ENCODE measurements around the gene SMG1. TPM values are rescaled to one million over a fixed set of nuclear protein-coding genes. Genes with fewer than 3 reads are reported as not detected.
A peak's percentile ranks its signal among the peaks of the same experiment; 100 is the strongest.

SMG1 gene
- total and polyA plus RNA-seq, 2 of the 13 experiments (the other 11 are each of a cell fraction or from before 2014, with no cell fraction given) = 48.7 to 53.7 TPM

DNA sequence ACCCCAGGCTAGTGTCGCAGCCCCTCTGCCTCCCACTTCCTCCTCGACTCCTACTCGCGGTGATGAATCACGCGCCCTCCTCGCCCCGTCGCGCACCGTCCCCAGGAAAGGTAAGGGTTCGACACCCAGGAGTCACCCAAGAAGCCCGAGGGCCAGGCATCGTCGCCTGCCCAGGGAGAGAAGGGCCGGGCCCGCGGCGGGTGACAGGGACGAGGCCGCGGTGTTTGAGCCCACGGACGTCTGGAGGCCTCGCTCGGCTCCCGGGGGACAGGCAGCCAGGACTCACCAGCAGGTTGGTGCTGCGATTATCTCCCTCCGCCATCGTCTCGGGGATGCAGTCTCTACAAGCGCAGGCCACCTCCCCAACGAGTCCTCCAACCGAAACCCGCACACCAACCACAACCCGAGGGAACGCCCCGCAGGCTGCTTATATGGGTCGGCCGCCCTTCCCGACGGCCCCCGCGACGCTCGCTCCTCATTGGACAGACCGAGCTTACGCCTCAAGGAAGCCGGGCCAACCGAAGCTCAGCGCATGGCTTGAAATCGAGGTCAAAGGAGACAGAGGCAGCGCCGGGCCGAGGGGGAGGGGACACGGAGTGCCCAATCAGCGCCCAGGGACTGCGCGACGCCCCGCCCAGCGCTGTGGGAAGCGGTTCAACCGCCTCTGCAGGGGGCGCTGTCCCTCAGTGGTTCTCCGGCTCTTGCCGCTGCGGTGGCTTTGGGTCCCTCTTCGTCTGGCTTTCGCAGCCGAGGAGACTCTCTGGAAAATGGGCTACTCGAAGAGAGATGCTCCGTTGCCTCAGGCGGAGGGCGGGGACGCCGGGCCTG lies 124.8 kb downstream of the SMG1 start, which contains the start of gene ARL6IP1 (continued):
- TF ChIP-seq EP300 (IDR thresholded peaks at IDR 0.05; ENCODE audit: low read depth in 2 of 2, low read length in 2 of 2) = peak; percentile 53 to 77; a peak in 3 of 4 replicates
- TF ChIP-seq EP300 (CRISPR knock-in tag; IDR thresholded peaks at IDR 0.05; ENCODE audit: borderline replicate concordance) = peak; percentile 74
- TF ChIP-seq ZNF274 (CRISPR knock-in tag; IDR thresholded peaks at IDR 0.05) = peak; percentile 94
- peak; percentile 85 for TF ChIP-seq PHF20 (CRISPR knock-in tag; IDR thresholded peaks at IDR 0.05)
- TF ChIP-seq ZBTB38 (CRISPR knock-in tag; IDR thresholded peaks at IDR 0.05) = peak; percentile 93
- TF ChIP-seq ZNF772 (CRISPR knock-in tag; IDR thresholded peaks at IDR 0.05) = peak; percentile 88
- peak; percentile 98 for TF ChIP-seq SRSF1 (optimal IDR thresholded peaks at IDR 0.05; ENCODE audit: low read depth, low read length)
- TF ChIP-seq KDM1A (CRISPR knock-in tag; IDR thresholded peaks at IDR 0.05) = peak; percentile 70; the same call in 1 of the 2 replicates
- TF ChIP-seq, protein P1, sequence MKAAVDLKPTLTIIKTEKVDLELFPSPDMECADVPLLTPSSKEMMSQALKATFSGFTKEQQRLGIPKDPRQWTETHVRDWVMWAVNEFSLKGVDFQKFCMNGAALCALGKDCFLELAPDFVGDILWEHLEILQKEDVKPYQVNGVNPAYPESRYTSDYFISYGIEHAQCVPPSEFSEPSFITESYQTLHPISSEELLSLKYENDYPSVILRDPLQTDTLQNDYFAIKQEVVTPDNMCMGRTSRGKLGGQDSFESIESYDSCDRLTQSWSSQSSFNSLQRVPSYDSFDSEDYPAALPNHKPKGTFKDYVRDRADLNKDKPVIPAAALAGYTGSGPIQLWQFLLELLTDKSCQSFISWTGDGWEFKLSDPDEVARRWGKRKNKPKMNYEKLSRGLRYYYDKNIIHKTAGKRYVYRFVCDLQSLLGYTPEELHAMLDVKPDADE (CRISPR knock-in tag; IDR thresholded peaks at IDR 0.05) = peak; percentile 96; the same call in 1 of the 2 replicates
- peak; percentile 100 for TF ChIP-seq ZNF556 (CRISPR knock-in tag; IDR thresholded peaks at IDR 0.05; ENCODE audit: borderline replicate concordance)
- TF ChIP-seq ZNF552 (CRISPR knock-in tag; IDR thresholded peaks at IDR 0.05; ENCODE audit: borderline replicate concordance) = peak; percentile 92
- peak; percentile 79 for TF ChIP-seq HES4 (CRISPR knock-in tag; IDR thresholded peaks at IDR 0.05; ENCODE audit: borderline replicate concordance)
- TF ChIP-seq, protein P2, sequence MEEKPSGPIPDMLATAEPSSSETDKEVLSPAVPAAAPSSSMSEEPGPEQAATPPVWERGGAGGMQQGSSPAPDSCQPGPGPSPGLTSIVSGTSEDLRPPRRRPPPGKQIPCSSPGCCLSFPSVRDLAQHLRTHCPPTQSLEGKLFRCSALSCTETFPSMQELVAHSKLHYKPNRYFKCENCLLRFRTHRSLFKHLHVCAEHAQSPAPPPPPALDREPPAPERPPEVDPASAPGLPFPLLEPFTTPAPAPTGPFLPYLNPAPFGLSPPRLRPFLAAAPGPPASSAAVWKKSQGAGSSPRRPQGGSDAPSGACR (CRISPR knock-in tag; IDR thresholded peaks at IDR 0.05) = peak; percentile 79
- no peak for TF ChIP-seq CEBPB (IDR thresholded peaks at IDR 0.05; ENCODE audit: borderline replicate concordance, low read depth, low read length)
- TF ChIP-seq ZNF143 (CRISPR knock-in tag; IDR thresholded peaks at IDR 0.05) = peak; percentile 98
- TF ChIP-seq TOE1 (CRISPR knock-in tag; IDR thresholded peaks at IDR 0.05) = peak; percentile 96
- TF ChIP-seq SP140L (CRISPR knock-in tag; IDR thresholded peaks at IDR 0.05; ENCODE audit: borderline replicate concordance) = peak; percentile 73; the same call in 1 of the 2 replicates
- TF ChIP-seq ATF1 (CRISPR knock-in tag; IDR thresholded peaks at IDR 0.05) = peak; percentile 88
- TF ChIP-seq ZFP36L1 (CRISPR knock-in tag; IDR thresholded peaks at IDR 0.05) = peak; percentile 88
- no peak for TF ChIP-seq TCF12 (IDR thresholded peaks at IDR 0.05)
- TF ChIP-seq TCF12 (CRISPR knock-in tag; IDR thresholded peaks at IDR 0.05) = peak; percentile 79; the same call in 1 of the 2 replicates
- TF ChIP-seq ZNF75D (CRISPR knock-in tag; IDR thresholded peaks at IDR 0.05; ENCODE audit: borderline replicate concordance) = peak; percentile 91; the same call in 1 of the 2 replicates
- TF ChIP-seq, protein P3, sequence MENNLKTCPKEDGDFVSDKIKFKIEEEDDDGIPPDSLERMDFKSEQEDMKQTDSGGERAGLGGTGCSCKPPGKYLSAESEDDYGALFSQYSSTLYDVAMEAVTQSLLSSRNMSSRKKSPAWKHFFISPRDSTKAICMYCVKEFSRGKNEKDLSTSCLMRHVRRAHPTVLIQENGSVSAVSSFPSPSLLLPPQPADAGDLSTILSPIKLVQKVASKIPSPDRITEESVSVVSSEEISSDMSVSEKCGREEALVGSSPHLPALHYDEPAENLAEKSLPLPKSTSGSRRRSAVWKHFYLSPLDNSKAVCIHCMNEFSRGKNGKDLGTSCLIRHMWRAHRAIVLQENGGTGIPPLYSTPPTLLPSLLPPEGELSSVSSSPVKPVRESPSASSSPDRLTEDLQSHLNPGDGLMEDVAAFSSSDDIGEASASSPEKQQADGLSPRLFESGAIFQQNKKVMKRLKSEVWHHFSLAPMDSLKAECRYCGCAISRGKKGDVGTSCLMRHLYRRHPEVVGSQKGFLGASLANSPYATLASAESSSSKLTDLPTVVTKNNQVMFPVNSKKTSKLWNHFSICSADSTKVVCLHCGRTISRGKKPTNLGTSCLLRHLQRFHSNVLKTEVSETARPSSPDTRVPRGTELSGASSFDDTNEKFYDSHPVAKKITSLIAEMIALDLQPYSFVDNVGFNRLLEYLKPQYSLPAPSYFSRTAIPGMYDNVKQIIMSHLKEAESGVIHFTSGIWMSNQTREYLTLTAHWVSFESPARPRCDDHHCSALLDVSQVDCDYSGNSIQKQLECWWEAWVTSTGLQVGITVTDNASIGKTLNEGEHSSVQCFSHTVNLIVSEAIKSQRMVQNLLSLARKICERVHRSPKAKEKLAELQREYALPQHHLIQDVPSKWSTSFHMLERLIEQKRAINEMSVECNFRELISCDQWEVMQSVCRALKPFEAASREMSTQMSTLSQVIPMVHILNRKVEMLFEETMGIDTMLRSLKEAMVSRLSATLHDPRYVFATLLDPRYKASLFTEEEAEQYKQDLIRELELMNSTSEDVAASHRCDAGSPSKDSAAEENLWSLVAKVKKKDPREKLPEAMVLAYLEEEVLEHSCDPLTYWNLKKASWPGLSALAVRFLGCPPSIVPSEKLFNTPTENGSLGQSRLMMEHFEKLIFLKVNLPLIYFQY (CRISPR knock-in tag; IDR thresholded peaks at IDR 0.05; ENCODE audit: borderline replicate concordance) = peak; percentile 92
